ENCODE measurements around the gene WNT5B. TPM values are rescaled to one million over a fixed set of nuclear protein-coding genes. Genes with fewer than 3 reads are reported as not detected.

WNT5B gene
- total RNA-seq = 17.6 and 19.1 TPM in 2 replicates
- 49.2 TPM for polyA plus RNA-seq (2012)

DNA sequence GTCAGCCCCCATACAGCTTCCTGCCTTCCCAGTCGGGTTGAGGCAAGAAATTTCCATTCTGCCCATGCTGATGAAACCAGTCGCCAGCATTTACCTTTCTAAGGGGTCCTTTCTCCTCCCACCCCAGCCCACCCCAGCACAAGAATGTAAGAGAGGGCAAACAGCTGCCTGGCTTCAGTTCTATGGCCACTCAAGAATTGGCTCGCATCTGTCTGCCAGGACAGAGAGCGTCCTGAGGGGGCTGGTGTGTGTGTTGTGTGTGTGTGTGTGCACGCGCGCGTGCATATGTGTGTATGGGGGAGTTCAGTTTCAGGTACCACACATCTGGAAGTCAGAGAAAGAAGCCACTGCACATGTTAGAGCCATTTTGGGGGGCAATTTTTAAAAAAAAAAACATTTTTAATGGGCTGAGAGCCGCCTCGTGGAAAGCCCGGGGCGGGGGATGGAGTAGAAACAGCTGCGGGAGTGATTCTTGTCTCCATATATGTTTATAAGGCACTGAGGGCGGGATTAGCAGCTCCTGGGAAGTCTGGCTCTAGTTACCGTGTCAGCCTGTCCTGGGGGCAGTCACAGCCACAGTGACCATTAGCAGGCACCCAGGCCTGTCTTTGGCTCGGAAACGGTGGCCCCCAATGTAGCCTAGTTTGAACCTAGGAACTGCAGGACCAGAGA, at the start of gene WNT5B:
WNT5B (plus strand) TSS at position 566 of the 672 bp plus-strand sequence. CDS start 2,124 bp downstream, outside the sequence.
- no peak for DNase-seq (ENCODE audit: low read depth)

DNA sequence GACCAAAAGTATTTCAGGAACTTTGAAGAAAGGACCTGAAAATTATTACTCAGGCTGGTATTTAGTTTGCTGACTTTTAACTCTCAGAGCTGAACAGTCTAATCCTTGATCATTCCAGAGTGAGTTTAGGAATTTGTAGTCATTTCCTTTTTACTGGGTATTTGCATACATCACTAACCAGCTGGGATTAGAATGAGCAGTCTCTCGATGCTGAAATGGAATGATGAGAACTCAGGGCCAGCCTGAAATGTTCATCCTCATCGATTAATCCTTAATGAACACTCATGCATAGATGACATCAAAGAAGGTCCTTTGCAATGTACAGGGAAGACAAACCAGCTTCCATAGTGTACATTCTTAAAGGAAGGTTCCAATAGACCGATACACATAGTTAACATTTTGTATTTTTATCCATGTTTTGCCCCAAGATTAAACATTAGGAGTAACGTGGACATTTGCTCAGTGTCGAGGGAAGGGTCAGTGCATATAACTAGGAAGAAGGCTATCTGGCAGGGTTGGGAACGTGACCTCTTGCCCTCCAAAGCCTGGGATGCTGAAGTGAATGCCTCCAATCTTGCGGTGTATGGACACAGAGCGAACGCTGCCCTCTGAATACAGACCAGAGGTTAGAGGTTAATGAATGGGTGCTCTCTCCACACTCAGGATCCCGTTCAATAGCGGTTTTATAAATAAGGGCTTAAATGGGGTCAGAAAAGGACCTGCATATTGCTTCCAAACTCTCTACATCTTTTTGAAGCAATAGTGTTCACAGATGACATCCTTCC, 49.2 kb upstream of the WNT5B start:
- DNase-seq (ENCODE audit: low read depth) = no peak

DNA sequence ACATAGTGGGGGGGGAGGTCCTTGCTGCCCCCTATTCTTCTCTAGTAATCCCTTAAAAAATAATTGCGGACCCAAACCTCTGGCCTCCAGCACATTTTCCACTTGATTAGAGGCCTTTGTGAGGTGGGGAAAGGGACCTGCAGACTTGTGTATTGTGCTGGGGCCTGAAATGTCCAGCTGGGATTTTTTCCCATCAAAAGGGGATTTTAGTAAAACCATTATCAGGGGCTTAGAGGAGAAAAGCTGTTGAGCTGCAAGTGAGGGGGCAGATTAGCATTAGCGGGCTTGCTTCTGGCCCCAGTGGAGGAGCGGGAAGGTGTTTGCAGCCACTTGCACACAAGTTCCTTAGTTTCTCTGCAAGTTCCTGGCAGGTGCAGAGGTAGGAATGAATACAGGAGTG, 48.5 kb upstream of the WNT5B start:
- DNase-seq (ENCODE audit: low read depth) = no peak

DNA sequence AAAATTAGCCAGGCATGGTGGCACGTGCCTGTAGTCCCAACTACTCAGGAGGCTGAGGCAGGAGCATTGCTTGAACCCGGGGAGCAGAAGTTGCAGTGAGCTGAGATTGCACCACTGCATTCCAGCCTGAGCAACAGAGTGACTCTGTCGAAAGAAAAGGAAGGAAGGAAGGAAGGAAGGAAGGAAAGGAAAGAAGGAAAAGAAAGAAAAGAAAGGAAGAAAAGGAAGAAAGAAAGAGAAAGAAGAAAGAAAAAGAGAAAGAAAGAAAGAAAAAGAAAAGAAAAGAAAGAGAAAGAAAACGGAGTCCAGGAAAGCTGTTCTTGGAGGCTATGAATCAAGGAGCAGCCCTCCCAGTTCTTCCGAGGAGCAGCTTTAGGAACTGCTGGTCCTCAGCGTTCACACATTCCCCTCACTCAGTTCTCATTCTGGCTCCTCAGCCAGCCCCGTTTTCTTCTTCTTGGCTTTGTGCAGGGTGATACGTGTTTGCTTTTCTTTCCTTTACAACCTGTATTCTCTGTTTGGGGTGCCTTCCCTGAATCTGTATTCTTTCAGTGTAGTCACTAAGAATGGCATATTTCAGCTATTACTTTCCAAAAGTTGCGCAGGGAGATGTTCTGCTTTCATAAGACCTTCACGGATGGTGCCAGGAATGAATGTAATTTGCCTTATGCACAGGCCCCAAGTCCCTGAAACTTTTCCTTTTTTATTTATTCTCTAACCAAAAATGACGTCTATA, 46.9 kb upstream of the WNT5B start:
- no peak for DNase-seq (ENCODE audit: low read depth)

DNA sequence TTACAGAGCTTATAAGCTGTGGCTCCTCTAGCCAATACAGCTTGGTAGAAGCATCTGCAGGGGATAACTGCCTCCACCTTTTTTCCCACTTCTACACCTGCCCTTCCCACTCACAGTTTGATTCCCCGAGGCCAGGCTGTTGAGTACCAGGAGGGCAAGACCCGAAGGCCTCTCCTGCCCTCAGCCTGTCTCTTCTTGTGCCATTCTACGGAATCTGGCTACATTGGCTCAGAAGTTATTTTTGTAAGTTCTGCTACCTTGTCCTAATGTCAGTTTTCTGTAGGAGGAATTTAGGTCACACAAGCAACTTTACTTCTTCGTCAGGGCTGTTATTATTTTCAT, 46.4 kb upstream of the WNT5B start:
- DNase-seq (ENCODE audit: low read depth) = no peak

DNA sequence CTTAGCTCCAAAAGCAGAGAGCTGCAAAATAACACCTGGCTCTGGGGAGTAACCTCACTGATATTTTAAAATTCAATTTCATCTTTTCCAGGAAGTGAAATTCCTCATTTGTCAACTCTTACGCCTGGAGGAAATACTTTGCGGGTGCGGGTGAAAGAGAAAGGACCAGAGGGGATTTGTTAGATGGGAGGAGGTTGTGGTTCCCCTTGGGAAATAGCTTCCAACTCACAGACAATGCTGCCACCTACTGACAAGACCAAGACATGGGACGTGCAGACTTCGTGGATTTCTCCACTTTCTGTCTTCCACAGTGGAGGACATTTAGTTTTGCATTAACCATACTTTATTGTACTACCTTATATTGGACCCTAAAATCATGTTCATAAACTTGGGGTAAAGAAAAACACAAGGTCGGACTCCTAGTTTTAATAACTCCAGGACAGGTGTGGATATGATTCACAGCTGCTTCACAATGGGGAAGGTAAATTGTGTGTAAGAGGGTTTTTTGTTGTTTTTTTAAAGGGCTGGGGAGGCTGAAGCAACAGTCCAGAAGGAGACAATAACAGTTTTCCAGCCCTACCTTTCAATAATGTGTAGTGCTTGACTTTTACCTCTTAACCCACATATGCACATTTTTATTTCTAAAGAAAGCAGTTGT, 45.5 kb upstream of the WNT5B start:
- peak; percentile 85 for DNase-seq (ENCODE audit: low read depth)

DNA sequence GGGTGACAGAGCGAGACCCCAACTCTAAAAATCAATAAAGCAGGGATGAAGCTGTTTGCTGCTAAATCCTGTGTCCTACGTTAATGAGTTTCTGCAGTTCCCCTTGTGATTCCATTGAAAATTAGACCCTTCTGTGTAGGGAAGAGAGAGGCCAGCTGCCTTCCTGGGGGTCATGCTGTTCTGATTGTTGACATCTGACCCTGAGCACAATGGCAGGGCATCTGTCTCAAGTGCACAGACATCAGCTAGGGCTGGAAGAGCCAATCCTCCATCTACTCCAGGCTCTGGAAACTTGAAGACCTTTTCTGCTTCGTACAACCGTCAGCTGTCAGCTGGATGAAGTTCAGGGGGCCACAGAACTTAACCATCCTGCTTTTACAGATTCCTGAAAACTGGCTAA, 44.7 kb upstream of the WNT5B start:
- DNase-seq (ENCODE audit: low read depth) = no peak

DNA sequence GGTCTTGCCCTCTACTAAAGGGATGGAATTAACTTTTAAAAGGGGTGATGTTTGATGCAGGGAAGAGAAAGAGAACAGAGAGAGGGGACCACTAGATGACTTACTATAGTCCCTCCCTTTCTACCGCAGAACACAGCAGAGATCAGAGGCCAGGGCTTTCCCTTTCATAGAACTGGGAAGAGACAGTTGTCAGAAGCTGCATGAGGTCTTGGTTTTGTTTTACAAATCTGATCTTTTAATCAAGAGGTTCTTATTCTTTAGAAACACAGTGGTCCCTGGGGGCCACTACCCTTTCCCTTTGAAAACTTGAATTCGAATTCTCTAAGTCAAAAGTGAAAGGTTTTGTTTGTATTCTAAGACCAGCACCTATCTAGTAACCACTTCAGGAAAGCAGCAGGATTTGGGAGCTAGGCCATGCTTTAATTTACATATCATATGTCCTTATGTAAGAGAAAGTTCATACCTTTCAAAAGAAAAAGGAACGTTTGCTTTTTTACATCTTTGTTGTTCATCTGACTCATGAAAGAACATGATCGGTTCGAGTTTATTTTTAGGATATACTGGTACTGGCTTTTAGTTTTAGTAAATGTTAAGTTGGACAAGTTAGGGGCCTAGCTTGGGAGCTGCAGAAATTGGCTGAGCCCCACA, 41.0 kb upstream of the WNT5B start:
- DNase-seq (ENCODE audit: low read depth) = no peak

DNA sequence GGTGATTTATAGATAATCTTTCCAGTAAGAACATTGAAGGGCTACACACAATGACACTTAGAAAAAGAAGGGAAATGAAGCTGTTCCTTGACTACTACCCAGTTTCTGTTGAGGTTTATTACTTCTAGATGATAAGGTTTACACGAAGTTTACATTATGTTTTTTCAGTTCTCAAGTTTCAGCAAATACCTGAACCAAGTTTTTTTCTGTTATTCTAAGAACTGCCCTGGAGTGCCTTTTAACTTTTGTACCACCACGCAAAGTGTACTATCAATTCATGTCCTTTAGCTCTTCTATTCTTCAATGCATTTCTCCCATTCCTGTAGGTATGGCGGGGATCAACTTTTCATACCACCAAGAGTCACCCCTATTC, 40.5 kb upstream of the WNT5B start:
- no peak for DNase-seq (ENCODE audit: low read depth)

DNA sequence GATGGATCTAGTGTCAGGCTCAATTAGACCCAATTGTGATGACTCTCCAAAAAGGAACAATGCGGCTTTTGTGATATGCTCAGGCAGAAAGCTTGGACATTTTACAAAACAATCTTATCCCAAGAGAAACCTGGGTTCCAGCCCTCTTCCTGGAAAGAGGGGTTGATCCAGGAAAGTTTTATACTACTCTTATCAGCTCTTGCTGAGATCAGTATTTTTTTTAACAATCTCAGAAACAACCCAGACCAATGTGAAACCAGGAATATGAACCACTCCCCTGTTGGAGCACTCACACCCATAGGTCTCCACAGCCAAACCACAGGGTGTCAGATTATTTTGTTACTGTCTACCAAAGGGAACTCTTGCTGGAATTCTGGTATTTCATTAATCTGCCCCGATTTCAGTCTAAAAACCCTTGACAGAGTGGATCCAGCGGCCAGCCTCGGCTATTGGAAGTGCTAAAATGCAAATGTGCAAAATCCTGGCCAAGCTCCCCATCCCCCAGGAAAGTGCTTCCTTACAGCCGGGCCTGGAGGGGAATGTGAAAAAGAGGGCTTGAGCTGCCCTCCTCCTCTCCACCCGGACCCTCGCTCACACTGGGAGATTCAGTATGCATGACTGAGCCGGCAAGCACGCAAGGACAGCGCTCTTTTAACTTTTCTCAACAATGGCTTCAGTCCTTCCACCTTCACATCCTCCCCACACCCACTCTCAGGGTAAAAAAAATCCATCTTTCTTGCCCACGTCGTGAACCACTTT, 38.6 kb upstream of the WNT5B start:
- DNase-seq (ENCODE audit: low read depth) = peak; percentile 44

DNA sequence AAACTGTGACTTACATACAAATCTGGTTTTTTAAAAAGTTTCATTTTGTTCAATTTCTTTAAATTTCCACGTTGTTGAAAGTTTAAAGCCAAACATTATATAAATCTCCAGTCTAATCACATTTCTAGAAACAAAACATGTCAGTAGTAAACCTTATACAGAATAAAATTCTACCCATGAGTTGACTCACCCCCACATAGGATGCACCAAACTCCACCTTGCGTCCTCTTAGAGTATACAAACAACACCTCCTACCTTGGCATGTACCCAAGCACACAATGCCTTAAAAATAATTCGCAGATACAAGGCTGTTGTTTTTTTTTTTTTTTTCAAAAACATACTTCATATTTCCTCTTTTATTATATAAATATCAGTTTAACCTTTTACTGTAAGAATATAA, 38.0 kb upstream of the WNT5B start:
- DNase-seq (ENCODE audit: low read depth) = no peak

DNA sequence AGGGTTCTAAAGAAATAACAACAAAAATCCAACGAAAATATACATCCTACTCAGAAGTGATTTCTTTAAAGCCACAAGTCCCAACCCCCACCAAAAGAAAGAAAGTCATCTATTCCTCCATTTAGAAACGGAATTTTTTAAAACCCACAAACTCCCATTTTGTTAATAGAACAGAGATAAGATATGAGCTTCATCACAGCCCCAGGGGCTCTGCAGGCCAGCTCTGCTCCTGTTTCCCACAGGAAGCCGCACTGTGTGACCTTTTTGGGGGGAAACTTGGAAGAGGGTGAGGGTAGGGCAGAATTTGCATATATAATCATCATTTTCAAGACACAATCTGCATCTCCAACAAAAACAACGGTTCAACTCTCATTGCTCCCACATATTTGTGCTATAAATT, 37.5 kb upstream of the WNT5B start:
- DNase-seq (ENCODE audit: low read depth) = no peak

DNA sequence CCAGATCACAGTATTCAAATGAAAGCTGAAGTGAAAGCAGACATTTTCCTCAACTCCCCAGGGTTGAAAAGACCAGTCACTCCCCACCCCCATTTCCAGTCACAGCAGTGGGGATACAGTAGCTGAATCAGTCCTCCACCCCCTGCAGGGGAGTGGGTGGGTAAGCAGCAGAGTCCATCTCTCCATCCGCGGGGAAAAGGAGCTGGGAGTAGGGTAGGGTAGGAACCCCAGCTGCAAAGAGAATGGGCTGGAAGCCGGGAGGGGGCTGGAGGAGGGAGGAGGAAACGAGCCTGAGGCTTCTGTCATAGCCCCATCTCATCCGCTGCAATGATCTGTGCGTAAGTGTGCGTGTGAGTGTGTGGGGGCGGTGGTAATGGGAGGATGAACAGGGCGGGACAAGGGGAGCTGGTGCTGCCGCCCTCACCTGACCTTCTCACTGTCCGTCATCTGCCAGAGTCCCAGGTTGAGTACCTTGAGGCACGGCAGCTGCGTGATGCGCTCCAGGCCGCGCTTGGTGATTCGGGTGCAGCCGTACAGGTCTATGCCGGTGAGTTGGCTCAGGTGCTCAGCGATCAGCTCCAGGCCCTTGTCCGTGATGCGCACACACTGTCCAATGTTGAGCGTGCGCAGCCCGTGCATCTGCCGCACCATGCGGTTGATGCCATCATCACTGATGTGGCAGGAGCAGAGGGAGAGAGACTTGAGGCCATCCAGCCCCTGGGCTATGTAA, 36.4 kb upstream of the WNT5B start:
- DNase-seq (ENCODE audit: low read depth) = no peak

DNA sequence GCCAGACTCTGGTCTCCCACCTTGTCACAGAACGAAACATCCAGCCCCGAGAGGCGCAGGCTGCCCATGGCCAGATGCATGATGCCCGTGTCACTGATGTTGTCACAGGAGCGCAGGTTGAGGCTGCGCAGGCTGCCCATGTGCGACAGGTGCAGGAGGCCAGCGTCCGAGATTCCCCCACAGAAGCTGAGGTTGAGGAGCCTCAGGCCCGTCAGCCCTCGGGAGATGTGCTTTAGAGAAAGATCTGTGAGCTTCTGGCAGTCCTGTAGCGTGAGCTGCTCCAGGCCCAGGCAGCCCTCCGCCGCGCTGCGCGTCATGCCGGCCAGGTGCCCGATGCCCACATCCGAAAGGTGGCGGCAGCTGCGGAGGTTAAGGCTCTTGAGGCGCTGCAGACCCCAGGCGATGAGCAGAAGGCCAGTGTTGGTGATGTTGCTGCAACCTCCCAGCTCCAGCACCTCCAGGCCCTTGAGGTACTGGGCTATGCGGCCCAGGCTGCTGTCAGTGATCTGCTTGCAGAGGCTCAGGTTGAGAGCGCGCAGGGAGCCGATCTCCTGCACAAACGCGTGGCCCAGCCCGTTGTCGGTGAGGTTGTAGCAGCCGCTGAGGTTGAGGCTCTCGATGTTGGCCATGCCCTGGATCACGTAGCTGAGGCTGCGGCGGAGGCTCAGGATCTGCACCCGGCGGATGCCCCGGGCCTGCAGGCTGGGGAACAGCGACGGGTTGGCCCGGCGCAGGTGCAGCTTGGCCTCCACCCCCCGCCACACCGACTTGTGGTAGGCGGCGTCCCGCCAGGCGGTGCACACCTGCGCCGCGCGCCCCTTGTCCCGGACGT, 35.6 kb upstream of the WNT5B start:
- DNase-seq (ENCODE audit: low read depth) = no peak

DNA sequence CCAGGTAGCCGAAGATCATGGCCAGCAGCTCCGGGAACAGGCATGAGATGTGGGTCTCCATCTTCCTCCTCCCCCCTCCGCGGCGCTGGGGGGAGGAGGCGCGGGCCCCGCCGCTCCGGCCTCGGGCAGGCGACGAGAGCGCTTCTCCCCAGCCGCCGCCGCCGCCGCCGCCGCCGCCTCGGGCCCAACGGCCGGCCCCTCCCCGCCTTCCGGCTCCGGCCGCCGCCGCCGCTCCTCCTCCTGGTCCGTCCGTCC, 35.1 kb upstream of the WNT5B start:
- no peak for DNase-seq (ENCODE audit: low read depth)

DNA sequence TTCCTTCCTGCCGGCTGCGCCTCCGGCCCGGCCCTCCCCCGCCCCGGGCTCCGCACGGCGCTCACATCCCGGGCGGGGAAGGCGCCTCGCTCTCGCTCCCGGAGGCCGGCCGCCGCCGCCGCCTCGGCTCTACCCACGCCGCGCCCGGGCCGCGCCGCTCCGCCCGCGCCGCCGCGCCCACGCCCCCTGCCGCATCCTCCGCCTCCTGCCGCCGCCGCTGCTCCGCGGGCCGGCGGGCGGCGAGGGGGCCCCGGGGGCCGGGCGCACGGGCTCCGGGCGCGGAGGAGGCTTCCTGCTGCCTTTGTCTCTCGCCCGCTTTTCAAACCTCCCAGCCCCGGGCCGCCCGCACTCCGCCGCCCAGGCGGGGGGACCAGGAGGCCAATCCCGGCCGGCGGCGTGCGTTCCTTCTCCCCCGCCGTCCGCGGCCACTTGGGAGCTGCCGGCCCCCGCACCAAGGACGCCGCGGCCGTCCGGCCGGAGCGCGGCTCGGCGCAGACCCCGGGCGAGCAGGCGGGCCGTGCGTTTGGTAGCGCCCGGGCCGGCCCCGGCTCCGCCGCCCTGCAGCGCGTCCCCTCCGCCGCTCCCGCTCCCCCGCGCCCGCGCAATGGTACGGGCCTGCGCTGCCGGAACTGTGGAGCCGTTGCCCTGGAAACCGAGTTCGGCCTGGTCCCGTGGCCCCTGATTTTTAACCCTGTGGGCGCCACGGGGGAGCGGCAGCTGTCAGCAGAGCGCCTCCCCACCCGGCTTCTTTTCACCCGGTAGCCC, 34.6 kb upstream of the WNT5B start, which contains the start of gene FBXL14:
FBXL14 (minus strand) TSS at position 321 of the 765 bp plus-strand sequence. CDS start 515 bp downstream, outside the sequence.
- DNase-seq (ENCODE audit: low read depth) = peak; percentile 92

DNA sequence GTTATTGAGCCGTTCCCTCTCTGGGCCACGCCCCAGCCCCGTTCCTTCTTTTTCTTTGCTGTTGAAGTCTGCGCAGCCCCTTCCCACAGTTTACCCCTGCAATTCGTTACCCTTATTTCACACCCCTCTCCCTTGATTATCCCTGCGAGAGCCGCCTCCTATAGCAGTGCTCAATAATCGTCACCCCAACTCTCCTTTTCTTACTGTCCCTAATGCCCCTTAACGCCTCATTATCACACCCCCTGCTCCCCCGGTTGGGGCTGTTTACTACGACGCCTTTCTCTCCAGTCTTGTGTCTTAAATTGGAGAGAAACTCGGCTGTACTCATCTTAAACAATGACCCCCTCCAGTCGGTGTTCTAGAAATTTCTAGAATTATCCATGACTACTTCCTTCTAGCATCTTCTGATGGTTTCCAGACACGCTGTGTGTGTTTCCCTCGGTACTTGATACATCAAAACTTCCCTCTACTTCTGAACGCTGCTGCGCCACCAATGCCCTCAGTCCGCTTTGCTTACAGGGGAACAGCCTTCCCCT, 33.9 kb upstream of the WNT5B start:
- DNase-seq (ENCODE audit: low read depth) = no peak
